GM23338 (cell line): ENCODE measurements around the gene CIAPIN1. TPM values are rescaled to one million over a fixed set of nuclear protein-coding genes. Genes with fewer than 3 reads are reported as not detected.
A peak's percentile ranks its signal among the peaks of the same experiment; 100 is the strongest.

ENCODE experiments used
- ATAC-seq: fragments of 200-7000 bp; cut with Tn5 transposase; 3 replicates; pipeline ENCODE4 v1.9.1; 2020
- DNase-seq: peaks from one replicate; pipeline ENCODE4 v3.0.0-alpha.2; 2015; ENCODE audit warnings: low spot score
- H2AFZ ChIP-seq: fragments of 200-600 bp; sonication (generic); 2 replicates; pipeline ENCODE4 v1.8.0; 2016; ENCODE audit warnings: antibody characterized with exemption, mild to moderate bottlenecking, moderate library complexity
- H3F3A ChIP-seq: fragments of 200-600 bp; sonication (generic); replicated peaks from 2 replicates; pipeline ENCODE4 v1.8.0; 2017; ENCODE audit warnings: antibody characterized with exemption, mixed run types, low read depth
- H3K27ac ChIP-seq: fragments of 200-600 bp; sonication (generic); 2 replicates; pipeline ENCODE4 v1.6.1; 2016; ENCODE audit warnings: low read depth
- H3K27me3 ChIP-seq: fragments of 200-600 bp; sonication (generic); 2 replicates; pipeline ENCODE4 v1.8.0; 2016; ENCODE audit warnings: mild to moderate bottlenecking, mixed run types, moderate library complexity; ENCODE audit not compliant: insufficient read depth
- H3K36me3 ChIP-seq: fragments of 200-600 bp; sonication (generic); 2 replicates; pipeline ENCODE4 v1.8.0; 2016; ENCODE audit warnings: mild to moderate bottlenecking; ENCODE audit not compliant: insufficient read depth
- H3K4me1 ChIP-seq: fragments of 200-600 bp; sonication (generic); 2 replicates; pipeline ENCODE4 v1.8.0; 2016; ENCODE audit warnings: mild to moderate bottlenecking, moderate library complexity; ENCODE audit not compliant: insufficient read depth
- H3K4me2 ChIP-seq: fragments of 200-600 bp; sonication (generic); 2 replicates; pipeline ENCODE4 v1.7.1; 2017; ENCODE audit warnings: mixed run types
- H3K4me3 ChIP-seq: fragments of 200-600 bp; sonication (generic); 2 replicates; pipeline ENCODE4 v1.6.1; 2016; ENCODE audit warnings: mixed run types
- H3K79me2 ChIP-seq: fragments of 200-600 bp; sonication (generic); replicated peaks from 2 replicates; pipeline ENCODE4 v1.8.0; 2017; ENCODE audit warnings: mild to moderate bottlenecking; ENCODE audit not compliant: insufficient read depth
- H3K9me2 ChIP-seq: fragments of 200-600 bp; sonication (generic); 2 replicates; pipeline ENCODE4 v1.8.0; 2017; ENCODE audit not compliant: insufficient read depth
- H4K20me1 ChIP-seq: fragments of 200-600 bp; sonication (generic); replicated peaks from 2 replicates; pipeline ENCODE4 v1.8.0; 2017; ENCODE audit warnings: mild to moderate bottlenecking; ENCODE audit not compliant: insufficient read depth
- H3K27ac Mint-ChIP-seq: 2 replicates; pipeline ENCODE4 v1.8.0; 2020; ENCODE audit warnings: inconsistent platforms, mild to moderate bottlenecking, moderate library complexity, mixed read lengths
- H3K27me3 Mint-ChIP-seq: 3 replicates; pipeline ENCODE4 v1.8.0; 2022; ENCODE audit warnings: low read depth, mild to moderate bottlenecking, moderate library complexity, mixed read lengths, inconsistent platforms; ENCODE audit not compliant: insufficient read depth, poor library complexity
- H3K36me3 Mint-ChIP-seq: 3 replicates; pipeline ENCODE4 v1.8.0; 2021; ENCODE audit warnings: low read depth, mild to moderate bottlenecking, inconsistent platforms, moderate library complexity, mixed read lengths
- H3K4me1 Mint-ChIP-seq: 3 replicates; pipeline ENCODE4 v1.8.0; 2020; ENCODE audit warnings: mild to moderate bottlenecking, inconsistent platforms, mixed read lengths
- H3K4me3 Mint-ChIP-seq: 3 replicates; pipeline ENCODE4 v1.8.0; 2021; ENCODE audit warnings: moderate library complexity, mild to moderate bottlenecking, inconsistent platforms, mixed read lengths
- H3K9me3 Mint-ChIP-seq: 3 replicates; pipeline ENCODE4 v1.8.0; 2020; ENCODE audit warnings: moderate library complexity, mild to moderate bottlenecking, inconsistent platforms, mixed read lengths
- CREB1 ChIP-seq: fragments of 250-450 bp; sonication (Bioruptor Pico); IDR thresholded peaks from 2 replicates; pipeline ENCODE4 v1.5.0; 2020; ENCODE audit warnings: low read depth, mild to moderate bottlenecking, moderate library complexity
- EZH2 ChIP-seq: fragments of 200-600 bp; sonication (generic); IDR thresholded peaks from one replicate; pipeline ENCODE4 v1.8.0; 2017; ENCODE audit warnings: antibody characterized with exemption, mild to moderate bottlenecking, low read depth; ENCODE audit not compliant: unreplicated experiment
- EZH2phosphoT487 ChIP-seq: fragments of 200-600 bp; sonication (generic); IDR thresholded peaks from one replicate; pipeline ENCODE4 v1.8.1; 2018; ENCODE audit warnings: antibody characterized with exemption; ENCODE audit not compliant: unreplicated experiment
- JUNB ChIP-seq: IDR thresholded peaks from one replicate; pipeline ENCODE4 v1.6.1; 2016; ENCODE audit warnings: antibody characterized with exemption; ENCODE audit not compliant: unreplicated experiment
- NANOG ChIP-seq: IDR thresholded peaks from 2 replicates; pipeline ENCODE4 v1.6.1; 2016; ENCODE audit warnings: antibody characterized with exemption, borderline replicate concordance
- POLR2AphosphoS5 ChIP-seq: IDR thresholded peaks from 2 replicates; pipeline ENCODE4 v1.6.1; 2016; ENCODE audit warnings: antibody characterized with exemption, low read depth
- STAT1 ChIP-seq: IDR thresholded peaks from one replicate; pipeline ENCODE4 v1.6.1; 2016; ENCODE audit warnings: antibody characterized with exemption; ENCODE audit not compliant: unreplicated experiment
- ZNF114 ChIP-seq: fragments of 250-450 bp; sonication (Bioruptor Pico); IDR thresholded peaks from 2 replicates; pipeline ENCODE4 v1.5.0; 2020; ENCODE audit warnings: mild to moderate bottlenecking, moderate library complexity
- ZNF331 ChIP-seq: fragments of 250-450 bp; sonication (Bioruptor Pico); IDR thresholded peaks from 2 replicates; pipeline ENCODE4 v1.5.0; 2020; ENCODE audit warnings: low read depth, mild to moderate bottlenecking, moderate library complexity
- long read RNA-seq: library from polyadenylated mRNA; unstranded; transcript quantifications from one replicate; pipeline ENCODE4 v2.0.0, GENCODE V29; 2020; ENCODE audit not compliant: unreplicated experiment
- polyA plus RNA-seq: library from polyadenylated mRNA; unstranded; fragments of >200 nt; fragmentation: Nextera tagmentation; extraction: Ambion mirVana; gene quantifications from 2 replicates; pipeline ENCODE4 v1.2.1, GENCODE V29; 2016
- total RNA-seq: library from RNA; depleted of rRNA; stranded (reverse); fragments of >200 nt; shearing (Covaris generic); gene quantifications from 2 replicates; pipeline ENCODE4 v1.2.3, GENCODE V29; 2014; rRNA removed
- TF ChIP-seq, protein P1 (sequence below): IDR thresholded peaks from 2 replicates; pipeline ENCODE4 v1.6.1; 2016; ENCODE audit warnings: antibody characterized with exemption
- TF ChIP-seq, protein P2 (sequence below): IDR thresholded peaks from one replicate; pipeline ENCODE4 v1.6.1; 2018; ENCODE audit warnings: antibody characterized with exemption; ENCODE audit not compliant: unreplicated experiment
- TF ChIP-seq, protein P3 (sequence below): fragments of 250-450 bp; sonication (Bioruptor Pico); IDR thresholded peaks from 2 replicates; pipeline ENCODE4 v1.5.0; 2020; ENCODE audit warnings: mild to moderate bottlenecking, moderate library complexity
- TF ChIP-seq, protein P4 (sequence below), 2 experiments: fragments of 200-600 bp in 1 of 2; sonication (generic) in 1 of 2; conservative IDR thresholded peaks; 2 replicates each; pipeline versions ENCODE4 v1.5.1 to v1.6.1; 2016 to 2017; ENCODE audit warnings: antibody characterized with exemption in 2 of 2, low read depth in 2 of 2, mild to moderate bottlenecking in 2 of 2, moderate library complexity in 1 of 2

CIAPIN1 gene
- total RNA-seq (70.3 and 75.4 TPM in 2 replicates), polyA plus RNA-seq (36.5 and 40.0 TPM in 2 replicates)
- long read RNA-seq, transcript CIAPIN1-201 (9 exons, 2,182 nt): major isoform, 134 of 181 reads
- long read RNA-seq, transcript CIAPIN1-209 (9 exons, 2,016 nt): minor isoform, 22 of 181 reads
- long read RNA-seq, partial matches to known transcripts: 5 of 181 reads
- long read RNA-seq, other reads (novel, unspliced or antisense): 17 of 181 reads

DNA sequence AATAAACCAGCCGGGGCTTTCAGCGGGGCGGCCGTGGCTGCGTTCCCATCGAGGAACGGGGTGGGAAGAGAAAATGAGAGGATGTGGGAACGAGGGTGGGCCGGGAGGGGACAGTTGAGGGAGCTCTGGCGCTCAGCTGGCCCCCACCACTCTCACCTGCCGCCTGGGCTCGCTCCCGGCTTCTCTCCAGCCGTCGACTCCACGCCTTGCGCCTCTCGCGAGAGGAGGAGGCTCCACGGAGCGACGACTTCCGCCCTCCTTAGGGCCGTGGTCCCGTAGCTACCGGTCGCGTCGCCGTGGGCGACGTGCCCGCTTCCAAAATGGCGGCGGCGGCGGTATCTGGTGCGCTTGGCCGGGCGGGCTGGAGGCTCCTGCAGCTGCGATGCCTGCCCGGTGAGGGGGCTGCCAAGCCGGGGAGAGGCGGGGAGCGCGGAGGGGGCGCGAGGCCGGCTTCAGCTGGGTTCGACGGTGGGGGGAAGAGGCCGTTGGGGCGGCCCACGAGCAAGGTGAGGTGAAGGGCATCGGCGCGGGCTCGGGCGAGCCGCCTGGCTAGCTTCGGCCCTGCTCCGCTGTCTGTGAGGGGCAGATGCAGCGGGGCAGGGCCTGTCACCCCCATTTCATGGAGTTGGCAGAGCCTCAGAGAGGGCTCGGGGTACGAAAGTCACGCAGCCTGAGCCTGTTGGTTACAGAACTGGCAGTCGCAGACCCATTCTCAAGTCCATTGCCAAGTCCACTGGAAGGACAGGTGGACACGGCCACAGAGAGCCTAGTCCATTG, at the start of gene CIAPIN1, which contains the start of gene COQ9:
TSS of gene CIAPIN1 (minus strand) at position 200 of the 777 bp plus-strand sequence. CDS start 6,457 bp downstream, outside the sequence.
TSS of gene COQ9 (plus strand) at position 294 of the 777 bp plus-strand sequence. CDS start at position 321, 27 bp downstream.
- peak within 1 kb of the TSS; percentile 94 for H3K4me3 Mint-ChIP-seq
- H3K9me3 Mint-ChIP-seq: no peaks in the 10 kb centered on the region
- ATAC-seq (peak; percentile 99), DNase-seq (peak; percentile 96)
- H3K4me1 ChIP-seq: peaks cover 7% of the 10 kb centered on the region; the same call in 1 of the 2 replicates
- H3K36me3 ChIP-seq: peaks cover 9% of the 10 kb centered on the region; the same call in 1 of the 2 replicates
- peak within 1 kb of the TSS; percentile 93 for H3K27ac Mint-ChIP-seq
- no peaks in the 10 kb centered on the region for H3F3A ChIP-seq
- TF ChIP-seq EZH2: no peak
- no peak for TF ChIP-seq EZH2phosphoT487
- TF ChIP-seq, protein P1, sequence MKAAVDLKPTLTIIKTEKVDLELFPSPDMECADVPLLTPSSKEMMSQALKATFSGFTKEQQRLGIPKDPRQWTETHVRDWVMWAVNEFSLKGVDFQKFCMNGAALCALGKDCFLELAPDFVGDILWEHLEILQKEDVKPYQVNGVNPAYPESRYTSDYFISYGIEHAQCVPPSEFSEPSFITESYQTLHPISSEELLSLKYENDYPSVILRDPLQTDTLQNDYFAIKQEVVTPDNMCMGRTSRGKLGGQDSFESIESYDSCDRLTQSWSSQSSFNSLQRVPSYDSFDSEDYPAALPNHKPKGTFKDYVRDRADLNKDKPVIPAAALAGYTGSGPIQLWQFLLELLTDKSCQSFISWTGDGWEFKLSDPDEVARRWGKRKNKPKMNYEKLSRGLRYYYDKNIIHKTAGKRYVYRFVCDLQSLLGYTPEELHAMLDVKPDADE: peak; percentile 95
- TF ChIP-seq, protein P2, sequence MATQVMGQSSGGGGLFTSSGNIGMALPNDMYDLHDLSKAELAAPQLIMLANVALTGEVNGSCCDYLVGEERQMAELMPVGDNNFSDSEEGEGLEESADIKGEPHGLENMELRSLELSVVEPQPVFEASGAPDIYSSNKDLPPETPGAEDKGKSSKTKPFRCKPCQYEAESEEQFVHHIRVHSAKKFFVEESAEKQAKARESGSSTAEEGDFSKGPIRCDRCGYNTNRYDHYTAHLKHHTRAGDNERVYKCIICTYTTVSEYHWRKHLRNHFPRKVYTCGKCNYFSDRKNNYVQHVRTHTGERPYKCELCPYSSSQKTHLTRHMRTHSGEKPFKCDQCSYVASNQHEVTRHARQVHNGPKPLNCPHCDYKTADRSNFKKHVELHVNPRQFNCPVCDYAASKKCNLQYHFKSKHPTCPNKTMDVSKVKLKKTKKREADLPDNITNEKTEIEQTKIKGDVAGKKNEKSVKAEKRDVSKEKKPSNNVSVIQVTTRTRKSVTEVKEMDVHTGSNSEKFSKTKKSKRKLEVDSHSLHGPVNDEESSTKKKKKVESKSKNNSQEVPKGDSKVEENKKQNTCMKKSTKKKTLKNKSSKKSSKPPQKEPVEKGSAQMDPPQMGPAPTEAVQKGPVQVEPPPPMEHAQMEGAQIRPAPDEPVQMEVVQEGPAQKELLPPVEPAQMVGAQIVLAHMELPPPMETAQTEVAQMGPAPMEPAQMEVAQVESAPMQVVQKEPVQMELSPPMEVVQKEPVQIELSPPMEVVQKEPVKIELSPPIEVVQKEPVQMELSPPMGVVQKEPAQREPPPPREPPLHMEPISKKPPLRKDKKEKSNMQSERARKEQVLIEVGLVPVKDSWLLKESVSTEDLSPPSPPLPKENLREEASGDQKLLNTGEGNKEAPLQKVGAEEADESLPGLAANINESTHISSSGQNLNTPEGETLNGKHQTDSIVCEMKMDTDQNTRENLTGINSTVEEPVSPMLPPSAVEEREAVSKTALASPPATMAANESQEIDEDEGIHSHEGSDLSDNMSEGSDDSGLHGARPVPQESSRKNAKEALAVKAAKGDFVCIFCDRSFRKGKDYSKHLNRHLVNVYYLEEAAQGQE: peak; percentile 8
- TF ChIP-seq POLR2AphosphoS5: peak; percentile 95
- no peak for TF ChIP-seq JUNB
- TF ChIP-seq, protein P3, sequence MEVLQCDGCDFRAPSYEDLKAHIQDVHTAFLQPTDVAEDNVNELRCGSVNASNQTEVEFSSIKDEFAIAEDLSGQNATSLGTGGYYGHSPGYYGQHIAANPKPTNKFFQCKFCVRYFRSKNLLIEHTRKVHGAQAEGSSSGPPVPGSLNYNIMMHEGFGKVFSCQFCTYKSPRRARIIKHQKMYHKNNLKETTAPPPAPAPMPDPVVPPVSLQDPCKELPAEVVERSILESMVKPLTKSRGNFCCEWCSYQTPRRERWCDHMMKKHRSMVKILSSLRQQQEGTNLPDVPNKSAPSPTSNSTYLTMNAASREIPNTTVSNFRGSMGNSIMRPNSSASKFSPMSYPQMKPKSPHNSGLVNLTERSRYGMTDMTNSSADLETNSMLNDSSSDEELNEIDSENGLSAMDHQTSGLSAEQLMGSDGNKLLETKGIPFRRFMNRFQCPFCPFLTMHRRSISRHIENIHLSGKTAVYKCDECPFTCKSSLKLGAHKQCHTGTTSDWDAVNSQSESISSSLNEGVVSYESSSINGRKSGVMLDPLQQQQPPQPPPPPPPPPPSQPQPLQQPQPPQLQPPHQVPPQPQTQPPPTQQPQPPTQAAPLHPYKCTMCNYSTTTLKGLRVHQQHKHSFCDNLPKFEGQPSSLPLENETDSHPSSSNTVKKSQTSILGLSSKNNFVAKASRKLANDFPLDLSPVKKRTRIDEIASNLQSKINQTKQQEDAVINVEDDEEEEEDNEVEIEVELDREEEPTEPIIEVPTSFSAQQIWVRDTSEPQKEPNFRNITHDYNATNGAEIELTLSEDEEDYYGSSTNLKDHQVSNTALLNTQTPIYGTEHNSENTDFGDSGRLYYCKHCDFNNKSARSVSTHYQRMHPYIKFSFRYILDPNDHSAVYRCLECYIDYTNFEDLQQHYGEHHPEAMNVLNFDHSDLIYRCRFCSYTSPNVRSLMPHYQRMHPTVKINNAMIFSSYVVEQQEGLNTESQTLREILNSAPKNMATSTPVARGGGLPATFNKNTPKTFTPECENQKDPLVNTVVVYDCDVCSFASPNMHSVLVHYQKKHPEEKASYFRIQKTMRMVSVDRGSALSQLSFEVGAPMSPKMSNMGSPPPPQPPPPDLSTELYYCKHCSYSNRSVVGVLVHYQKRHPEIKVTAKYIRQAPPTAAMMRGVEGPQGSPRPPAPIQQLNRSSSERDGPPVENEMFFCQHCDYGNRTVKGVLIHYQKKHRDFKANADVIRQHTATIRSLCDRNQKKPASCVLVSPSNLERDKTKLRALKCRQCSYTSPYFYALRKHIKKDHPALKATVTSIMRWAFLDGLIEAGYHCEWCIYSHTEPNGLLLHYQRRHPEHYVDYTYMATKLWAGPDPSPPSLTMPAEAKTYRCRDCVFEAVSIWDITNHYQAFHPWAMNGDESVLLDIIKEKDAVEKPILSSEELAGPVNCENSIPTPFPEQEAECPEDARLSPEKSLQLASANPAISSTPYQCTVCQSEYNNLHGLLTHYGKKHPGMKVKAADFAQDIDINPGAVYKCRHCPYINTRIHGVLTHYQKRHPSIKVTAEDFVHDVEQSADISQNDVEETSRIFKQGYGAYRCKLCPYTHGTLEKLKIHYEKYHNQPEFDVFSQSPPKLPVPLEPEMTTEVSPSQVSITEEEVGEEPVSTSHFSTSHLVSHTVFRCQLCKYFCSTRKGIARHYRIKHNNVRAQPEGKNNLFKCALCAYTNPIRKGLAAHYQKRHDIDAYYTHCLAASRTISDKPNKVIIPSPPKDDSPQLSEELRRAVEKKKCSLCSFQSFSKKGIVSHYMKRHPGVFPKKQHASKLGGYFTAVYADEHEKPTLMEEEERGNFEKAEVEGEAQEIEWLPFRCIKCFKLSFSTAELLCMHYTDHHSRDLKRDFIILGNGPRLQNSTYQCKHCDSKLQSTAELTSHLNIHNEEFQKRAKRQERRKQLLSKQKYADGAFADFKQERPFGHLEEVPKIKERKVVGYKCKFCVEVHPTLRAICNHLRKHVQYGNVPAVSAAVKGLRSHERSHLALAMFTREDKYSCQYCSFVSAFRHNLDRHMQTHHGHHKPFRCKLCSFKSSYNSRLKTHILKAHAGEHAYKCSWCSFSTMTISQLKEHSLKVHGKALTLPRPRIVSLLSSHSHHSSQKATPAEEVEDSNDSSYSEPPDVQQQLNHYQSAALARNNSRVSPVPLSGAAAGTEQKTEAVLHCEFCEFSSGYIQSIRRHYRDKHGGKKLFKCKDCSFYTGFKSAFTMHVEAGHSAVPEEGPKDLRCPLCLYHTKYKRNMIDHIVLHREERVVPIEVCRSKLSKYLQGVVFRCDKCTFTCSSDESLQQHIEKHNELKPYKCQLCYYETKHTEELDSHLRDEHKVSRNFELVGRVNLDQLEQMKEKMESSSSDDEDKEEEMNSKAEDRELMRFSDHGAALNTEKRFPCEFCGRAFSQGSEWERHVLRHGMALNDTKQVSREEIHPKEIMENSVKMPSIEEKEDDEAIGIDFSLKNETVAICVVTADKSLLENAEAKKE (CRISPR knock-in tag): no peak
- no peak for TF ChIP-seq STAT1
- no peak for TF ChIP-seq ZNF114 (CRISPR knock-in tag)
- no peak for TF ChIP-seq NANOG
- TF ChIP-seq CREB1 (CRISPR knock-in tag): peak; percentile 91
- TF ChIP-seq, protein P4, sequence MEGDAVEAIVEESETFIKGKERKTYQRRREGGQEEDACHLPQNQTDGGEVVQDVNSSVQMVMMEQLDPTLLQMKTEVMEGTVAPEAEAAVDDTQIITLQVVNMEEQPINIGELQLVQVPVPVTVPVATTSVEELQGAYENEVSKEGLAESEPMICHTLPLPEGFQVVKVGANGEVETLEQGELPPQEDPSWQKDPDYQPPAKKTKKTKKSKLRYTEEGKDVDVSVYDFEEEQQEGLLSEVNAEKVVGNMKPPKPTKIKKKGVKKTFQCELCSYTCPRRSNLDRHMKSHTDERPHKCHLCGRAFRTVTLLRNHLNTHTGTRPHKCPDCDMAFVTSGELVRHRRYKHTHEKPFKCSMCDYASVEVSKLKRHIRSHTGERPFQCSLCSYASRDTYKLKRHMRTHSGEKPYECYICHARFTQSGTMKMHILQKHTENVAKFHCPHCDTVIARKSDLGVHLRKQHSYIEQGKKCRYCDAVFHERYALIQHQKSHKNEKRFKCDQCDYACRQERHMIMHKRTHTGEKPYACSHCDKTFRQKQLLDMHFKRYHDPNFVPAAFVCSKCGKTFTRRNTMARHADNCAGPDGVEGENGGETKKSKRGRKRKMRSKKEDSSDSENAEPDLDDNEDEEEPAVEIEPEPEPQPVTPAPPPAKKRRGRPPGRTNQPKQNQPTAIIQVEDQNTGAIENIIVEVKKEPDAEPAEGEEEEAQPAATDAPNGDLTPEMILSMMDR (conservative IDR thresholded peaks at IDR 0.05; ENCODE audit: low read depth in 2 of 2): no peak
- TF ChIP-seq ZNF331 (CRISPR knock-in tag): no peak
- peaks cover 7% of the 10 kb centered on the region for H3K4me1 Mint-ChIP-seq
- peak within 1 kb of the TSS; percentile 94 for H2AFZ ChIP-seq
- H3K79me2 ChIP-seq: peaks cover 57% of the 10 kb centered on the region
- peak within 1 kb of the TSS; percentile 83; the same call in 1 of the 2 replicates for H3K27ac ChIP-seq
- no peaks in the 10 kb centered on the region for H3K9me2 ChIP-seq
- no peaks in the 10 kb centered on the region for H3K27me3 ChIP-seq
- H4K20me1 ChIP-seq: no peaks in the 10 kb centered on the region; the same call in 1 of the 2 replicates
- H3K27me3 Mint-ChIP-seq: peaks cover 14% of the 10 kb centered on the region
- H3K36me3 Mint-ChIP-seq: peaks cover 12% of the 10 kb centered on the region
- H3K4me2 ChIP-seq: peak within 1 kb of the TSS; percentile 95
- peak within 1 kb of the TSS; percentile 96 for H3K4me3 ChIP-seq
